HG02571 (cell line): ENCODE results near the gene SLC66A1.

Experiments used
- ATAC-seq: cut with Tn5 transposase; IDR thresholded peaks from one replicate; pipeline ENCODE4 v1.9.1; 2021; ENCODE audit warnings: mild to moderate bottlenecking, moderate library complexity; ENCODE audit not compliant: unreplicated experiment

The SLC66A1 gene

DNA sequence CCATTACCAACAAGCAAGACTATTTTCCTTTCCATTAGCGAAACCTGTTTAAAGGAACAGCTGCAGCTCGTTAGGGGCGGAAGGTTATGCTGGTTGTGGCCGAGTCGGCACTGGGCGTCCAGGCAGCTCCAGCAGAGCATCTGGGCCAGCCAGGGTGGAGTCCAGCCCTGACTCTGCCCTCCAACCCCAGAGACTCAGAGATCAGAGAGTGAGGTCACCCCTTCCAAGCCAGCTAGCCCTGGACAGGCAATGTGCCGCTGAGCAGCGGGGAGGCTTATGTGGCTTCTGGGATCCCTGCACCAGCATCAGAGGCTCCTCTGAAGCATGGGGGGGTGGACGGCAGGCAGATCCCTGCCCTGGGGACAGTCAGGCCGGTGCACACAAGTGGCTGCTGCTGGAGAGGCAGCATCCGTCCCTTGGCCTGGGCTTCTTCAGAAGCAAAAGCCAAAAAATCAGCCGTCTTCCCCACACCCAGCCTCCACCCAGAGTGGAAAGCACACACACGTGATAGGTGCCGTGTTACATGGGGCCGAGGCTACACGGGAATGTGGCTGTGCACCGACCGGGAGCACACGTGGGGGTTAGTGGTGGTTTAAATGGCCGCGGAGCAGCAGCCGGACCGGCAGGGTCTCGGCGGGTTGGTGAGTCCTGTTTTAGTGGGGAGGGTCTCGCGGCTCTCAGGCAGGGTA lies 30.1 kb downstream of the SLC66A1 start:
- ATAC-seq, result no peak

DNA sequence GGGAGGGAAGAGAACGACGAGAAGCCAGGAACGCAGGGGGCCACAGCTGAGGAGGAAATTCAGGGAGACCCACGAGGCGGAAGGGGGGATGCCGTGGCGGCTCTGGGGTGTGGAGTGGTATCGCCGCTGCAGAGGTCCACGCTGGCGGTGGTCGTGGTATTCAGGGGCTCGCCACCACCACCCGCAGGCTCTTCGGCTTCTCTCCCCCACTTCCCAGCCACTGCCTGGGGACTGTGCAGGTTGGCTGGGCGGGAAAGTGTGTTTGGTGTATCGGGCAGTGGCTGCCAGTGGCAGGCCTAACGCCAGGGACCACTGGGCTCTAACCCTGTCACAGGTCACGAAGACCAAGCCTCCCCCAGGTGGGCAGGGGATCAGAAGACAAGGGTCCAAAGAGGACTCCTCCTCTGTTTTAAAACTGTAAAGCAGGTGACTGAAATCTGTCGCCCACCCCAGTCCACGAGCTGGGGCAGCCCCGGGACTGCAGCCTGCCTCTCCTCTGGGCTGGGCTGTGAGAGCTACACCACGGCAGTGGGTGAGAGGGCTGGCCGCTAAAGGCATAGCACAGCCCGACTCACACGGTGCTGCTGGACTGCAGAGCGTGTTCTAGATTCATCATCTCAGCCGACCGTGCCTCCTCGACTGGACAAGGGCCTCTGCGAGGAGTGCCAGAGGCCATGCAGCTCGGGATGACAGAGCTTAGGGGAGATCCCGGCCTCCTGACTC lies 30.9 kb downstream of the SLC66A1 start:
- ATAC-seq, result no peak

DNA sequence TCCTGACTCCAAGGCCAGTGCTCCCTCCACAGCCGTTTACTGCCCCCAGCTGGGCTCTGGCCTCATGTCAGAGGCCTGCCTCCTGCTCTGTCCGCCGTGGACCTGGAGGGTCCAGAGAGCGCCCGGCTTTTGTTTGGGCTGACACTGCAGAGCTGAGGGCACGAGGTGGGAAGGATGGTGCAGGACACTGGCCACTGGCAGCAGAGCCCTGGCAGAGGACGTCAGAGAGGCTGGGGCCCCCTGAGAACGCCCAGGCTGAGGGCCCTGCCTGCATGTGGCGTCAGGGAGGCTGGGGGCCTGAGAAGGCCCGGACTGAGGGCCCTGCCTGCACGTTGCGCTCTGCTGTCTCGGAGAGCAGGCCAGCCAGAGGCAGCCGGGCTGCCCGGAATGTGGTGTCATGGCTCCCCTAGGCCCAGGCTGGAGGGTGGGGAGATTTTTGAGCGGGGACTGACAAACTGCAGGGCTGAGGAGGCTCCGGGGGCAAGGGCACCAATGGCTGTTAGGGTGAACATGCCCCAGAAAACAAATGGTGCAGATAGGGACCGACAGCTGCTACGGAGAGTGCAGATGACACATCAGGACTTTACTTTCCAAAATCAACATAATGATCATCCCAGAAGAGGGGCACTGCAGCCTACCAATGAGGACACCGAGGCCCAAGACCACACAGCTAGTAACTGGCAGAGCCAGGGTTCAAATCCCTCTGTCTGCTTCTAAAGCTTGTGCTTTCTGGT lies 31.7 kb downstream of the SLC66A1 start:
- ATAC-seq, result no peak

DNA sequence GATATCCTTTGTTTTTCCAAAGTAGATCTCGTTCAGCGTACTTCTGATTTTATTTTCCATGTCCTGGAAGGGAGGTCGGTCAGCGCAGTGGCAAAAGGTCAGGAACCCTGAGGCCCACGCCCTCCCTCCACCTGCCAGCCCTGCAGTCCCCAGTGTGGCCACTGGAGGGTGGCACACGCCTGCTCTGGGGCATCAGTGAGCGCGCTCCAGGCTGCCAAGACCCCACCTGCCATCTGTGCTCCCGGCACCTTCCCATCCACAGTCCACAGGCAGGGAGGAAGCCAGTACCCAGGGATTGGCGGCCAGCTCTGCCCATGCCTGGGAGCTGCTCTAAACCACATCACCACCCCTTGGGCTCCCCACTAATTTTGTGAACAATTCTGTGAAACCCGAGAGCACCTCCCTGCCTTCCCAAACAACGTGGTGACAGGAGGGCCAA lies 32.3 kb downstream of the SLC66A1 start:
- ATAC-seq, result no peak

GRCh38 chr1:19344831-19345230 lies 32.7 kb downstream of the SLC66A1 start:
- ATAC-seq, result no peak

GRCh38 chr1:19345391-19345790 lies 33.3 kb downstream of the SLC66A1 start:
- ATAC-seq, result no peak

- no peak for ATAC-seq
These were observed 33.9 kb downstream of the SLC66A1 start for GRCh38 chr1:19346026-19346425.

- no peak for ATAC-seq
These were observed 35.5 kb downstream of the SLC66A1 start for GRCh38 chr1:19347533-19348172.

DNA sequence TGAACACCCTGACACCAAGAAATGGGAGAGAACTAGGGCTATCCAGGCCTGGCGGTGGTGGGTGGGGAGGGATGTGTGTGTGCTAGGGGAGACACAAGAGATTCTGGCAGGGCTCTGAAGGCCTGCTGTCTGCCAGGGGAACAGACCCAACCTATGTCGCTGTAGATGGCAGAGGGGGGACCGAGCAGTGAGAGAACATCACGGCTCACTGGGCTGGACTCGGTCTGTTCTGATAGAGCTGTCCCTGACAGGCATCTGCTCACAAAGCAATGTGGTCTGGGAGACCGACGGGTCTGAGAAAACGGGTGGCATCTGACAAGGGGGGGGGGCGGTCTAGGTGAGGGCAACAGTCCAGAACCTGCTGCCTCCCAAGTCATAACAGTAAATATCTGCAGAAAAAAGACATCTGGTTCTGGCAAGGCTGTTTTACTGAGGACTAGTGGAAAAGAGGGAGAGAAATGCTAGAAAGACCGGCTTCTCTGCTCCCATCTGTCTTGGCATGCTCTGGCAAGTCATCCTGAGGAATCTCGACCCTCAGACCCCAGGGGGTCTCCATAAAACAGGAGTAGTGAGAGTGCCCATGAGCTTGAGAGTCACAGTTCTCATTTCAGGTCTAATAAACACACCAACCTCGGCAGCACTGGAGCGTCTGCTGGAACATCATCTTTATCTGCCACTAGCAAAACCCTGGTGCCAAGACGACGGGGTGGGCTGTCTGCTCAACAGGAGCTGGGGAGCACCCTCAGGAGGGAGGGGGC lies 36.5 kb downstream of the SLC66A1 start:
- no peak for ATAC-seq

- no peak for ATAC-seq
These were observed 37.9 kb downstream of the SLC66A1 start for GRCh38 chr1:19349999-19350398.

DNA sequence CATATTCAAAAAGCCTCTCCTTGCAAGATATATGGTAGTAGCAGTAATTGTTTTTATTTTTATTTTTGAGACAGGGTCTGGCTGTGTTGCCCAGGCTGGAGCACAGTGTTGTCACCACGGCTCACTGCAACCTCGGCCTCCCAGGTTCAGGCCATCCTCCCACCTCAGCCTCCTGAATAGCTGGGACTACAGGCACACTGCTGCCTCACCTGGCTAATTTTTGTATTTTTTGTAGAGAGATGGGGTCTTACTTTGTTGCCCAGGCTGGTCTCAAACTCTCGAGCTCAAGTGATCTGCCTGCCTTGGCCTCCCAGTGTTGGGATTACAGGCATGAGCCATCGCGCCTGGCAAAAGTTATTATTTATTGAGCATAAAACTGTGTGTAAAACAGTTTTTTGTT lies 38.4 kb downstream of the SLC66A1 start:
- ATAC-seq, result no peak

DNA sequence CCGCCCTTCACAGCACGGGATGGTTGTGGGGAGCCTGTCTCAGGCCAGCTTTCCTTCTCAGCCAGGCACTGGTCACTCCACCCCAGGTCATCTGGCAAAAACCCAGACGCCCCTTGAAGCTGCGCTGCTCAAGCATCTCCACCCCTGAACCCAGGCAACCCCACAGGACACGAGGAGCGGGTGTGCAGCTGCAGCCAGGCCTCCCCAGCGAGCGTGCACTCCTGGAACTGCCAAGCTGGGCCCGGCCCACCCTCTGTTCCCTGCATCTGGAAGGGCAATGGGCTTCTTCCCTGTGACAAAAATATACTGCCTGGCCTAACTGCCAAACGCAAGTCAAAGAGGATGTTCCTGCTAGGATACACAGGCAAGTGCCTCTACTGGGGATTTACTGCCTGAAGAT lies 39.7 kb downstream of the SLC66A1 start:
- ATAC-seq, result no peak

DNA sequence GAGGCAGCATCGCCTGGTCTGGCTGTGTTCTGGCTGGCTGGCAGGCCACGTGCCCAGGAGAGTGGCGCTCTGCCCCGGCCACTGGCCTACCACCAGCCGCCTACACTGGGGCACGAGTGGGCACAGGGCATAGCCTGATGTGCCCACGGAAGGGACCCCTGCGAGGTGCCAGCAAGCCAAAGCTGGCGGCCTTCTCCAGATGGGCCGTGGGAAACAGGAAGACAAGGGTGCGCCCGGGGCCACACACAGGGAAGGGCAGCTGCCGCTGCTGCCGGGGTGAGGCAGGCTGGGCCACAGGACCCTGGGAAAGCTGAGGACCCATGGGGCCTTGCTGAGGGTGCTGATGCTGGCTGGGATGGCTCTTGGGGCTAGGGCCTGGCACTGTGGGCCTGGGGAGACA lies 40.7 kb downstream of the SLC66A1 start:
- no peak for ATAC-seq

- ATAC-seq, result no peak
These were observed 41.5 kb downstream of the SLC66A1 start for GRCh38 chr1:19353596-19353995.

DNA sequence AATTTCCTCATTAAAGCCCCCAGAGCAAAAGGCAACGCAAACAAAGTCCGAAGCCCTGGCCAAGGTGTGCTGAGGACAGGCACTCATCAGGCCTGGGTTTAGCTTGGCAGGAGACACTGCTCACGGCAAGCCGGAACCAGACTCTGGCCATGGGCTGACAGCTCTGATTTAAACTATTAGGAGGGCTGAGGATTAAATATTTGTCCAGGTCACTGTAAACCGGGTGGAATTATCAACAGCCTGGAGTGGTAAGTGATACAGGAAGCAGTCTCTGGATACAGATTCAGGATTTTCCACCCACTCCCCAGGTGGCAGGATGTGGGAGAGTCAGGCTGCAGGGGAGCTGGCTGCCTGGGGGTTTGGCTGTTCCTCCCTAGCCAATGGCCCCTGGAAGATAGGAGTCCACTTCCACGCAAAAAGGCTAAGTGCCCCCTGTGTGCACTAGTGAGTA lies 42.4 kb downstream of the SLC66A1 start:
- ATAC-seq, result no peak

DNA sequence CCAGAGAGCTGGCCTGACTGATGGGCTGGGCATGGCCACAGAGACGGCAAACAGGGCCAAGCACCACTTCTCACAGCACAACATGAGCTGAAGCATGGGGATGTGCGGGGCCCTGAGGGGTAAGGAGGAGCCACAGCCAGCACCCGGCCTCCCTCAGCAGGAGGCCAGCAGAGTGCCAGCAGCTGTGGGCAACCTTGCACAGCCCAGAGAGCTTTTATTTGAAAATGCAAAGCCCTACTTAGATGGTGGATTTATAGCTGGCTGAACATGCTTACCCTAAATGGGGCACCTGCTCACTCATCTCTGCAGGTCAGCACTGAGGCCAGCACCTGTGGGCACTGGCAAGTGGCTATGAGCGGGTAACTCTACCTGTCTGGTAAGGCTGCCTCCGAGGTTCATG lies 44.1 kb downstream of the SLC66A1 start:
- ATAC-seq, result no peak

GRCh38 chr1:19357299-19357986 lies 45.3 kb downstream of the SLC66A1 start:
- ATAC-seq, result no peak

- ATAC-seq, result no peak
These were observed 46.6 kb downstream of the SLC66A1 start for GRCh38 chr1:19358710-19359109.

DNA sequence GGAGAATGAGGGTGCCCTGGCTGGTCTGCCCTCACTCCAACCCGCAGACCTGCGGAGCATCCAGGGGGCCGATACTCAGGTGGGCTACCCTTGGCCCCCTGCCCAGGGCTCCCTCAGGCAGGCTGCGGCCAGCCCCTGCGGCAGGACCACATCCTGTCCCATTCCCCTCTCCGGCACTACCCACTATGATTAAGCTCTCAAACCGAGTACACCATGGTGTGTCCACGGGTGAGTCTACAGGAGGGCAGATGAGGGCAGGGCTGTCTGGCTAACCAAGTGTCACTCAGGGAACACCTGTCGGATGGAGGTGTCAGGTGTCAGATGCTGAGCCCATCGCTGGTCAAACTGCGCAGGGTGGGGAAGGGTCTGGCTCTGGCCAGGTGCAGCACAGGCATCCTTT lies 47.2 kb downstream of the SLC66A1 start:
- no peak for ATAC-seq

GRCh38 chr1:19360016-19360415 lies 47.9 kb downstream of the SLC66A1 start:
- ATAC-seq, result no peak
